Measurements from ENCODE around the gene MMP3. TPM values are rescaled to one million over a fixed set of nuclear protein-coding genes. Genes with fewer than 3 reads are reported as not detected.

MMP3 gene
- total RNA-seq, 1 experiment from 2014 or later: not detected

DNA sequence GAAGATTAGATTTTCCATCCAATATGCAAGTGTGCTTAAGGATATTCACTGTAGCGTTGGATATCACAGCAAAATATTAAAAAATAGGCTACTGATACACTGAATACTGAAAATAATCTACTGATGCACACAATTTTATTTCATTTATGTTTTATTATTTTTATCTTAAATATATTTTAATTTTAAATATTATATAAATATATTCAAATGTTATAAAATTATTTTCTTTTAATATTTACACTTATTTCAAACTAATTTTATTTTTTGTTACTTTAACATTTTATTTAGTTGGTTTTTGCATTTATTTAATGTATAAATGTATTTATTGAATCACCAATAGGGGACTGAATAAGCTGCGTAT lies 12.3 kb downstream of the MMP3 start:
- TF ChIP-seq, protein P1, sequence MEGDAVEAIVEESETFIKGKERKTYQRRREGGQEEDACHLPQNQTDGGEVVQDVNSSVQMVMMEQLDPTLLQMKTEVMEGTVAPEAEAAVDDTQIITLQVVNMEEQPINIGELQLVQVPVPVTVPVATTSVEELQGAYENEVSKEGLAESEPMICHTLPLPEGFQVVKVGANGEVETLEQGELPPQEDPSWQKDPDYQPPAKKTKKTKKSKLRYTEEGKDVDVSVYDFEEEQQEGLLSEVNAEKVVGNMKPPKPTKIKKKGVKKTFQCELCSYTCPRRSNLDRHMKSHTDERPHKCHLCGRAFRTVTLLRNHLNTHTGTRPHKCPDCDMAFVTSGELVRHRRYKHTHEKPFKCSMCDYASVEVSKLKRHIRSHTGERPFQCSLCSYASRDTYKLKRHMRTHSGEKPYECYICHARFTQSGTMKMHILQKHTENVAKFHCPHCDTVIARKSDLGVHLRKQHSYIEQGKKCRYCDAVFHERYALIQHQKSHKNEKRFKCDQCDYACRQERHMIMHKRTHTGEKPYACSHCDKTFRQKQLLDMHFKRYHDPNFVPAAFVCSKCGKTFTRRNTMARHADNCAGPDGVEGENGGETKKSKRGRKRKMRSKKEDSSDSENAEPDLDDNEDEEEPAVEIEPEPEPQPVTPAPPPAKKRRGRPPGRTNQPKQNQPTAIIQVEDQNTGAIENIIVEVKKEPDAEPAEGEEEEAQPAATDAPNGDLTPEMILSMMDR (conservative IDR thresholded peaks at IDR 0.05): no peak
- Mint-ChIP-seq H3K27me3 (ENCODE audit: low read depth) (peaks cover 3% of the 10 kb centered on the region; the same call in 1 of the 2 replicates), H3K9me3 (peaks cover 8 to 9% of the 10 kb centered on the region in 2 experiments; a peak in 4 of 5 replicates), H3K4me1 (peaks cover 12 to 13% of the 10 kb centered on the region in 2 experiments), H3K27ac (no peak overlapping the region), H3K4me3 (no peak overlapping the region), H3K36me3 (ENCODE audit: insufficient read depth in 1 of 3, low read depth in 3 of 3) (peaks cover 4 to 9% (median 5%) of the 10 kb centered on the region in 3 experiments; a peak in 5 of 7 replicates)
- H3K56ac ChIP-seq (ENCODE audit: insufficient read length, low read depth, low read length): no peak overlapping the region
- WGBS (ENCODE audit: extremely low coverage, insufficient read length, low lambda C conversion rate): no CpG with 5 or more reads among the region's 2 CpGs
- no peak overlapping the region for H3K14ac ChIP-seq (ENCODE audit: insufficient read depth, low read length)
- H2BK15ac ChIP-seq (ENCODE audit: low read depth, low read length): no peak overlapping the region
- no peaks in the 10 kb centered on the region for H3K27me3 ChIP-seq (ENCODE audit: insufficient read depth, low read length)
- H3K9ac ChIP-seq (ENCODE audit: extremely low read depth, insufficient read length, low read length): no peak overlapping the region
- no peak overlapping the region for H4K91ac ChIP-seq (ENCODE audit: insufficient read length, low read depth, low read length)
- H3K79me2 ChIP-seq (ENCODE audit: insufficient read depth, low read length): no peaks in the 10 kb centered on the region
- no peak overlapping the region for H2AFZ ChIP-seq (ENCODE audit: low read length)
- DNase-seq: no peak
- H2BK12ac ChIP-seq (ENCODE audit: insufficient read length, low read depth, low read length): no peak overlapping the region
- H3K79me1 ChIP-seq (ENCODE audit: insufficient read depth, low read depth, low read length, poor library complexity, severe bottlenecking): no peaks in the 10 kb centered on the region
- no peaks in the 10 kb centered on the region for H3K23me2 ChIP-seq (ENCODE audit: insufficient read length, low read depth, low read length, poor library complexity, severe bottlenecking)
- H2BK5ac ChIP-seq (ENCODE audit: insufficient read length, low read length): no peak overlapping the region
- H2BK120ac ChIP-seq (ENCODE audit: low read depth, low read length, poor library complexity, severe bottlenecking): no peak overlapping the region
- H2BK20ac ChIP-seq (ENCODE audit: low read depth, low read length, poor library complexity, severe bottlenecking): no peak overlapping the region
- no peak overlapping the region for H4K5ac ChIP-seq (ENCODE audit: insufficient read length, low read depth, low read length)
- no peaks in the 10 kb centered on the region for H4K20me1 ChIP-seq (ENCODE audit: control insufficient read depth, insufficient read depth, insufficient read length)
- no peak overlapping the region for H3K23ac ChIP-seq (ENCODE audit: insufficient read length, low read depth, low read length)
- H3K4me1 ChIP-seq (ENCODE audit: insufficient read depth, low read length): peaks cover 2% of the 10 kb centered on the region; the same call in 1 of the 2 replicates
- H4K8ac ChIP-seq (replicated peaks; ENCODE audit: insufficient read length, low read depth, low read length): no peak overlapping the region
- H3K4me2 ChIP-seq (ENCODE audit: insufficient read depth, insufficient read length, low read length): no peak overlapping the region
- no peak overlapping the region for H2AK5ac ChIP-seq (ENCODE audit: insufficient read length, low read length)
- no peak overlapping the region for H3K4ac ChIP-seq (ENCODE audit: low read depth, low read length)
- H3T11ph ChIP-seq (ENCODE audit: low read length): no peak overlapping the region
- no peak overlapping the region for H3K18ac ChIP-seq (ENCODE audit: insufficient read length, low read depth, low read length)
- peaks cover 2% of the 10 kb centered on the region for H3K9me3 ChIP-seq (ENCODE audit: control insufficient read depth, low read depth, low read length)
- no peak overlapping the region for H3K27ac ChIP-seq (ENCODE audit: insufficient read length, low read depth, low read length)
